H1 (cell line): ENCODE data around the gene LAD1. TPM values are rescaled to one million over a fixed set of nuclear protein-coding genes. Genes with fewer than 3 reads are reported as not detected.
A peak's percentile ranks its signal among the peaks of the same experiment; 100 is the strongest.

Experiments
- CTCF ChIA-PET: fragments of 300-600 bp; sonication (Branson Sonifier 250); formaldehyde crosslinking; loops from one replicate; lab custom pipeline; 2021; ENCODE audit not compliant: partially characterized antibody; lab: Charles Lee
- POLR2A ChIA-PET: fragments of 300-600 bp; sonication (Branson Sonifier 250); formaldehyde crosslinking; loops from one replicate; lab custom pipeline; 2021; ENCODE audit warnings: inconsistent platforms; ENCODE audit not compliant: partially characterized antibody; lab: Charles Lee
- DNase-seq, 2 experiments: peaks; one replicate each; pipeline versions ENCODE4 v3.0.0 to v3.0.0-alpha.2; 2010 to 2022; ENCODE audit warnings: low spot score in 2 of 2, low read depth in 1 of 2, mixed read lengths in 1 of 2
- FAIRE-seq: peaks from 2 replicates; lab custom pipeline; 2011; peaks lifted over from hg19 to GRCh38; lab: Jason Lieb, UNC
- H2AFZ ChIP-seq: 2 replicates; pipeline ENCODE4 v1.8.1; 2012; ENCODE audit warnings: low read length, inconsistent platforms
- H2AK5ac ChIP-seq: 2 replicates; pipeline ENCODE4 v1.6.1; 2013; ENCODE audit warnings: low read depth, low read length
- H2BK120ac ChIP-seq: replicated peaks from 2 replicates; pipeline ENCODE3; 2013; ENCODE audit warnings: low read depth, low read length, inconsistent platforms
- H2BK12ac ChIP-seq: 2 replicates; pipeline ENCODE4 v1.6.1; 2013; ENCODE audit warnings: low read depth, low read length
- H2BK15ac ChIP-seq: 2 replicates; pipeline ENCODE4 v1.6.1; 2013; ENCODE audit warnings: low read length
- H2BK20ac ChIP-seq: 2 replicates; pipeline ENCODE4 v1.6.1; 2013; ENCODE audit warnings: low read length
- H2BK5ac ChIP-seq: 2 replicates; pipeline ENCODE4 v1.6.1; 2013; ENCODE audit warnings: low read depth, low read length
- H3K14ac ChIP-seq: 2 replicates; pipeline ENCODE4 v1.6.1; 2013; ENCODE audit warnings: inconsistent platforms; ENCODE audit not compliant: insufficient read length
- H3K18ac ChIP-seq: 2 replicates; pipeline ENCODE4 v1.6.1; 2013; ENCODE audit warnings: low read length; ENCODE audit errors: extremely low read depth
- H3K23ac ChIP-seq: 2 replicates; pipeline ENCODE4 v1.6.1; 2013; ENCODE audit warnings: inconsistent platforms; ENCODE audit not compliant: insufficient read length
- H3K23me2 ChIP-seq: 2 replicates; pipeline ENCODE4 v1.6.1; 2013; ENCODE audit warnings: low read depth, low read length
- H3K27ac ChIP-seq: 2 replicates; pipeline ENCODE4 v1.6.1; 2011; ENCODE audit warnings: low read depth, low read length, inconsistent platforms
- H3K27me3 ChIP-seq, 4 experiments: replicated peaks in 1 of 4; 1 replicate in 1 of 4; 2 replicates in 3 of 4; pipeline versions ENCODE4 v1.6.1 to v1.8.1; 2011 to 2013; ENCODE audit warnings: low read length in 3 of 4, mild to moderate bottlenecking in 3 of 4, inconsistent platforms in 2 of 4, mixed read lengths in 2 of 4, moderate library complexity in 1 of 4; ENCODE audit not compliant: control insufficient read depth in 3 of 4, insufficient read depth in 3 of 4; ENCODE audit errors: extremely low read depth in 1 of 4
- H3K36me3 ChIP-seq, 4 experiments: 2 replicates each; pipeline versions ENCODE4 v1.6.1 to v1.8.1; 2011 to 2013; ENCODE audit warnings: mild to moderate bottlenecking in 4 of 4, low read length in 3 of 4, moderate library complexity in 2 of 4, control low read depth in 1 of 4, inconsistent platforms in 1 of 4; ENCODE audit not compliant: insufficient read depth in 4 of 4, control insufficient read depth in 2 of 4
- H3K4ac ChIP-seq: replicated peaks from 2 replicates; pipeline ENCODE3; 2013; ENCODE audit warnings: low read length, low read depth, mixed read lengths, inconsistent platforms; ENCODE audit not compliant: insufficient read length
- H3K4me1 ChIP-seq, 4 experiments: replicated peaks in 1 of 4; 1 replicate in 1 of 4; 2 replicates in 3 of 4; pipeline versions ENCODE4 v1.6.1 to v1.8.1; 2011 to 2013; ENCODE audit warnings: low read length in 3 of 4, inconsistent platforms in 2 of 4, mixed read lengths in 1 of 4; ENCODE audit not compliant: insufficient read depth in 4 of 4, control insufficient read depth in 3 of 4
- H3K4me2 ChIP-seq, 2 experiments: 2 replicates each; pipeline versions ENCODE4 v1.6.1 to v1.8.1; 2011 to 2013; ENCODE audit warnings: low read depth in 2 of 2, low read length in 2 of 2, control low read depth in 1 of 2, inconsistent platforms in 1 of 2, mild to moderate bottlenecking in 1 of 2; ENCODE audit not compliant: insufficient read depth in 1 of 2
- H3K4me3 ChIP-seq, 4 experiments: fragments of 200-600, 300-600 bp in 1 of 4; sonication (generic), shearing (Covaris generic), sonication (Bioruptor Twin) in 1 of 4; 2 replicates each; pipeline versions ENCODE4 v1.5.1 to v1.8.1; 2011 to 2016; ENCODE audit warnings: low read length in 4 of 4, low read depth in 3 of 4, control low read depth in 2 of 4, inconsistent platforms in 2 of 4, mild to moderate bottlenecking in 2 of 4, mixed read lengths in 1 of 4, moderate library complexity in 1 of 4; ENCODE audit not compliant: insufficient read depth in 2 of 4; ENCODE audit errors: extremely low read depth in 1 of 4
- H3K56ac ChIP-seq: replicated peaks from 2 replicates; pipeline ENCODE3; 2013; ENCODE audit warnings: low read depth, mild to moderate bottlenecking, mixed read lengths, low read length, inconsistent platforms; ENCODE audit not compliant: insufficient read length
- H3K79me1 ChIP-seq: 2 replicates; pipeline ENCODE4 v1.6.1; 2013; ENCODE audit warnings: low read depth, low read length, control low read depth
- H3K79me2 ChIP-seq, 2 experiments: 2 replicates each; pipeline versions ENCODE4 v1.6.1 to v1.8.1; 2012 to 2013; ENCODE audit warnings: low read length in 2 of 2, mild to moderate bottlenecking in 2 of 2, inconsistent platforms in 1 of 2; ENCODE audit not compliant: insufficient read depth in 2 of 2, control insufficient read depth in 1 of 2
- H3K9ac ChIP-seq, 4 experiments: replicated peaks in 1 of 4; 1 replicate in 1 of 4; 2 replicates in 3 of 4; pipeline versions ENCODE4 v1.6.1 to v1.8.1; 2011 to 2013; ENCODE audit warnings: low read depth in 3 of 4, low read length in 3 of 4, control low read depth in 2 of 4, mild to moderate bottlenecking in 2 of 4, moderate library complexity in 2 of 4, inconsistent platforms in 1 of 4; ENCODE audit errors: extremely low read depth in 1 of 4
- H3K9me3 ChIP-seq, 2 experiments: 2 replicates each; pipeline versions ENCODE4 v1.6.1 to v1.8.1; 2012 to 2013; ENCODE audit warnings: mild to moderate bottlenecking in 2 of 2, moderate library complexity in 2 of 2, control low read depth in 1 of 2, inconsistent platforms in 1 of 2, low read depth in 1 of 2, low read length in 1 of 2, mixed read lengths in 1 of 2; ENCODE audit not compliant: insufficient read depth in 2 of 2
- H4K20me1 ChIP-seq, 2 experiments: replicated peaks in 1 of 2; 2 replicates each; pipeline versions ENCODE3 to v1.8.1; 2011 to 2013; ENCODE audit warnings: inconsistent platforms in 2 of 2, low read length in 2 of 2, mild to moderate bottlenecking in 1 of 2; ENCODE audit not compliant: insufficient read depth in 2 of 2, control insufficient read depth in 1 of 2
- H4K5ac ChIP-seq: 2 replicates; pipeline ENCODE4 v1.6.1; 2013; ENCODE audit warnings: low read length, low read depth, mixed read lengths, inconsistent platforms; ENCODE audit not compliant: insufficient read length
- H4K8ac ChIP-seq: 2 replicates; pipeline ENCODE4 v1.8.0; 2013; ENCODE audit warnings: mild to moderate bottlenecking, moderate library complexity, low read length, inconsistent platforms; ENCODE audit not compliant: insufficient read depth; ENCODE audit errors: extremely low read depth
- H4K91ac ChIP-seq: replicated peaks from 2 replicates; pipeline ENCODE3; 2013; ENCODE audit warnings: low read length, mixed read lengths, inconsistent platforms; ENCODE audit not compliant: insufficient read length
- CBX8 ChIP-seq: fragments of 300-800, 300-1000 bp; sonication (generic); IDR thresholded peaks from 2 replicates; pipeline ENCODE4 v1.7.1; 2016; ENCODE audit warnings: low read depth, low read length, borderline replicate concordance
- CHD2 ChIP-seq: IDR thresholded peaks from 2 replicates; pipeline ENCODE4 v1.6.1; 2012; ENCODE audit warnings: low read length, improper control_type of control experiment
- GABPA ChIP-seq: IDR thresholded peaks from 2 replicates; pipeline ENCODE4 v1.6.1; 2011; ENCODE audit warnings: mild to moderate bottlenecking, low read length, moderate library complexity, borderline replicate concordance; ENCODE audit not compliant: insufficient read depth
- HDAC2 ChIP-seq, 2 experiments: fragments of 300-600 bp in 1 of 2; sonication (generic) in 1 of 2; IDR thresholded peaks; 2 replicates each; pipeline ENCODE4 v1.6.1; 2011 to 2012; ENCODE audit warnings: low read depth in 2 of 2, low read length in 2 of 2, mild to moderate bottlenecking in 2 of 2, moderate library complexity in 2 of 2, borderline replicate concordance in 1 of 2, inconsistent platforms in 1 of 2
- KDM4A ChIP-seq: IDR thresholded peaks from one replicate; pipeline ENCODE4 v1.7.1; 2012; ENCODE audit warnings: low read depth, mild to moderate bottlenecking, moderate library complexity, low read length, inconsistent platforms; ENCODE audit not compliant: severe bottlenecking
- RNF2 ChIP-seq: fragments of 200-900, 300-1000 bp; sonication (generic); IDR thresholded peaks from 2 replicates; pipeline ENCODE4 v1.7.1; 2016; ENCODE audit warnings: borderline replicate concordance, low read depth, mild to moderate bottlenecking, antibody characterized with exemption, low read length; ENCODE audit not compliant: poor library complexity, severe bottlenecking; ENCODE audit errors: missing control alignments
- SIN3A ChIP-seq, 2 experiments: IDR thresholded peaks in 1 of 2; conservative IDR thresholded peaks in 1 of 2; 2 replicates each; pipeline ENCODE4 v1.6.1; 2011 to 2012; ENCODE audit warnings: low read length in 2 of 2, improper control_type of control experiment in 1 of 2, low read depth in 1 of 2, mild to moderate bottlenecking in 1 of 2
- WGBS, 2 experiments: shearing (Covaris generic) in 1 of 2; methylation state at CpG; one replicate each; pipeline versions ENCODE4 v1.1.6 to v1.1.7; 2013 to 2015; ENCODE audit warnings: low lambda C conversion rate in 2 of 2, mixed read lengths in 2 of 2, inconsistent platforms in 1 of 2, low coverage in 1 of 2, missing lambda C conversion rate in 1 of 2; ENCODE audit not compliant: insufficient replicate concordance in 2 of 2, insufficient coverage in 1 of 2, insufficient read length in 1 of 2; ENCODE audit errors: extremely low coverage in 1 of 2, missing lambda C conversion rate in 1 of 2; 5-methylcytosine and 5-hydroxymethylcytosine counted together
- polyA plus RNA-seq, 7 experiments: library from polyadenylated mRNA; depleted of rRNA in 3 of 7; stranded (reverse) in 5 of 7; unstranded in 2 of 7; fragments of >200 nt in 5 of 7; fragments of 200-250 nt in 2 of 7; gene quantifications; 1 replicate in 5 of 7; 2 replicates in 1 of 7; 4 replicates in 1 of 7; pipeline versions ENCODE4 v1.2.1 to v1.2.3, GENCODE V29; 2011 to 2013; ENCODE audit warnings: missing spikeins in 2 of 7, mixed read lengths in 2 of 7
- total RNA-seq: library from RNA; stranded (reverse); fragmentation: NEBNext Ultra II Directional; extraction: Animal tissue kit (Norgen Biotek cat#: 25700); gene quantifications from 2 replicates; pipeline ENCODE4 v1.2.1, GENCODE V29; 2021

LAD1 gene
- total and polyA plus RNA-seq, 2 of the 8 experiments (the other 6 are each of a cell fraction or from before 2014, with no cell fraction given): 9.3 to 32.8 TPM

DNA sequence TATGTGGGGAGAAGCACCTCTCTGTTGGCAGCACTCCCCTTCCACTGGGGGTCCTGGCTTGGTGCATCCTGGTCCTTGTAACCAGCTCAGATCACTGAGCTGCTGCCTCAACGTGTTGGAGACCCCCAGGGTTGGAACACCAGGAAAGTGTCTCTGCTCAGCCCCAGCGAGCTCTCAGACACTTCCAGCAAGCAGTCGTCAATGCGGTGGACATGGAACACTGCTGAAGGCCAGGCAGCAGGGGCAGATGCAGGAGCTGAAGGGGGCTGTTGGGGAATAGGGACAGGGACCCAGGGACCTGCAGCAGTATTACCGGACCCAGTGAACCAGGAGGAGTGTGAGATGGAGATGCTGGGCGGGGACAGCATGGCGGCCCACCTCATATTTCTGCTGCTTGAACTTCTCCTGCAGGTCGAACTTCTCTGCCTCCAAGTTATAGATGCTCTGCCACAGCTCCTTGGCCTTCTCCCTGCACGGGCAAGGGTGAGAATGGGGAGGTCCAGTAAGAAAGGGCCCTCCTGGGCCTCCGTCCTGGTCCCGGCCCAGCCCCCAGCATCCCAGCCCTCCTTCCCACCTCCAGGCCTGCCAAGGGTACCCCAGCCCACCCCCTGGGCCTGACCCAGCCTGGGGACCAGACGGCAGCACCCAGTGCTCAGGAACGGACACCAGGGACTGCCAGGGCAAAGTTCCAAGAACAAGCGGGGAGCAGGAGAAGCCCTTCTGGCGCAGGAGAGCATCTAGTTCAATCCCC is 38.0 kb downstream of the LAD1 start:
- Histone ChIP-seq H3K4me3 (no peak overlapping the region), H2AK5ac (no peak overlapping the region), H2AFZ (no peak overlapping the region), H4K8ac (peak overlapping the region; percentile 20; the same call in 1 of the 2 replicates), H3K9me3 (no peaks in the 10 kb centered on the region), H3K27me3 (no peaks in the 10 kb centered on the region), H3K4me1 (peaks cover 0 to 5% (median under 1%) of the 10 kb centered on the region in 4 experiments; a peak in 5 of 7 replicates), H4K91ac (no peak overlapping the region), H3K4me2 (no peak overlapping the region), H2BK12ac (no peak overlapping the region), H3K79me2 (no peaks in the 10 kb centered on the region), H3K36me3 (no peaks in the 10 kb centered on the region), H3K23me2 (no peaks in the 10 kb centered on the region), H3K27ac (no peak overlapping the region), H3K18ac (no peak overlapping the region), H3K56ac (no peak overlapping the region), H3K23ac (no peak overlapping the region), H3K14ac (no peak overlapping the region), H4K20me1 (no peaks in the 10 kb centered on the region), H2BK15ac (peak overlapping the region; percentile 95; the same call in 1 of the 2 replicates), H2BK20ac (no peak overlapping the region; the same call in 1 of the 2 replicates), H3K79me1 (no peaks in the 10 kb centered on the region), H2BK120ac (no peak overlapping the region), H3K4ac (no peak overlapping the region), H3K9ac (no peak overlapping the region), H2BK5ac (no peak overlapping the region), H4K5ac (no peak overlapping the region)
- no peak for DNase-seq
- FAIRE-seq: no peak
- WGBS, 2 experiments: 90% methylated on average over 15 of the region's 15 CpGs; no CpG with 5 or more reads in 1 of the 2 experiments
- POLR2A ChIA-PET: interaction anchor here (0.8 to 7.7 kb wide), 5 partner anchors 13 to 106 kb away, joined by 3 to 49 read pairs (median 11); no protein-coding TSS in a partner anchor
- CTCF ChIA-PET: interaction anchor here (0.6 to 14.7 kb wide), 48 partner anchors 7 to 296 kb away, joined by 3 to 275 read pairs (median 5); partner anchors contain the start of genes IGFN1, PKP1, TNNI1 and TNNT2
- no peak for TF ChIP-seq CBX8
- TF ChIP-seq CHD2: no peak
- no peak for TF ChIP-seq RNF2
- no peak for TF ChIP-seq HDAC2 (IDR thresholded peaks at IDR 0.05; ENCODE audit: borderline replicate concordance in 1 of 2, low read depth in 2 of 2, low read length in 2 of 2)
- TF ChIP-seq GABPA: no peak
- TF ChIP-seq KDM4A: no peak
- no peak for TF ChIP-seq SIN3A (conservative IDR thresholded peaks at IDR 0.05 in 1 of 2, IDR thresholded peaks at IDR 0.05 in 1 of 2; ENCODE audit: low read depth in 1 of 2, low read length in 2 of 2)
